A204.1 (cell line): ENCODE data around the gene ULK1.

Experiments
- FAIRE-seq: peaks from 2 replicates; lab custom pipeline; 2012; peaks lifted over from hg19 to GRCh38; lab: Jason Lieb, UNC

Gene ULK1

GRCh38 chr12:131892711-131893604, 1.5 kb upstream of the ULK1 start:
- no peak for FAIRE-seq

- no peak for FAIRE-seq
Measured at GRCh38 chr12:131893605-131894312, 663 bp upstream of the ULK1 start.

DNA sequence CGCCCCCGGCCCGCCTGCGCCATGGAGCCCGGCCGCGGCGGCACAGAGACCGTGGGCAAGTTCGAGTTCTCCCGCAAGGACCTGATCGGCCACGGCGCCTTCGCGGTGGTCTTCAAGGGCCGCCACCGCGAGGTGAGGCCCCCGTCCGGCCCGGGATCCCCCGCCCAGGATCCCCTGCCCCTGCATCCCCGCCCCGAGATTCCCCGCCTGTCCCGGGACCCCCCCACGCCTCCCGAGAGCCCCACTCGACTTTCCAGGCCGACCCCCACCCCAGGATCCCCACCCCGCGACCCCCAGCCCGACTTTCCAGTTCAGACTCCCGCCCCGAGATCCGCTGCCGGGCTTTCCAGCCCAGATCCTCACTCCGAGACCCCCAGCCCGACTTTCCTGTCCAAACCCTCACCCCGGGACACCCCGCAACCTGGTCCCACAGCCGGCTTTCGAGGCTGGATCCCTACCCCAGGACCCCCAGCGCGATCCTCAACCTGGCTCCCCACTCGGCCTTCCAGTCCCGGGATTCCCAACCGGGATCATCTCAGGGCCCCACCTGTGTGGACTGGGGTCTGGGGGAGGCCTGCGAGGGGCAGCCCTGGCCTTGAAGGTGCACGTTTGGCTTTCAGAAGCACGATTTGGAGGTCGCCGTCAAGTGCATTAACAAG, 688 bp downstream of the ULK1 start:
- FAIRE-seq = no peak

- FAIRE-seq = no peak
Measured at GRCh38 chr12:131895640-131896079, 1.2 kb downstream of the ULK1 start.

GRCh38 chr12:131896080-131896810, 1.8 kb downstream of the ULK1 start:
- FAIRE-seq = no peak

GRCh38 chr12:131896811-131897270, 2.4 kb downstream of the ULK1 start:
- no peak for FAIRE-seq

DNA sequence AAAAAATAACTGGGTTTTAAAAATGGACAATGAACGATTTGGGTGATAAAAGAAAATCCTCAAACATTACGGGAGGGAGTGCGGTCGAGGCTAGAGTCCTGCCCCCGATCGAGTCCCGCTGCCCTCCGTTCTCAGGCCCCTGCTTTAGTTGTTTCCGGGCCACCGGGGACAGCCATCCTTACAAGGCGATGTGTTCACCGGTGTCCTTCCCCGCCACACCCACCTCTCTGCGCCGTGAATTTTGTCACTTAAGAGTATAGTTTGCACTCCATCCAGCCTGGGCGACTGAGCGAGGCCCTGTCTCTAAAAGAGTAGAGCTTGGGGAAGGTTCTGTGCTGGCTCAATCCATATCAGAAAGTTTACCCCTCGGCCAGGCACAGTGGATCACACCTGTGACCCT, 2.9 kb downstream of the ULK1 start:
- FAIRE-seq = no peak

DNA sequence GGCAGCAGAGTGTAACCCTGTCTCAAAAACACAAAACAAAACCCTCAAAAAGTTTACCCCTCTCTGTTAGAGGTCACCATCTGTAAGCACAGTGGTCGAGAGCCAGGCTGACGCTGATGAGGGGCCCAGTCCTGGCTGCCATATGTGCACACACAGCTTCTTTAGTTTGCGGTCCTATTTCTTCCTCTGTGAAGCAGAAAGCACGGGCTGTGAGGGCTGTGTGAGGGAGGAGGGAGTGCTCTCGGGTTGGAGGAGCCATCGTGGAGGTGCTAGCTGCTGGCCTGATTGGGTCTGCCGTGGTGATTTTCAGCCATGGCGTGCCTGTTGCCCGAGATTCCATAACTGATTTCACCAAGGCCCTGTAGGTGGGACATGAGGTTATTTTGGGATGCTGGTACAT, 3.5 kb downstream of the ULK1 start:
- no peak for FAIRE-seq

DNA sequence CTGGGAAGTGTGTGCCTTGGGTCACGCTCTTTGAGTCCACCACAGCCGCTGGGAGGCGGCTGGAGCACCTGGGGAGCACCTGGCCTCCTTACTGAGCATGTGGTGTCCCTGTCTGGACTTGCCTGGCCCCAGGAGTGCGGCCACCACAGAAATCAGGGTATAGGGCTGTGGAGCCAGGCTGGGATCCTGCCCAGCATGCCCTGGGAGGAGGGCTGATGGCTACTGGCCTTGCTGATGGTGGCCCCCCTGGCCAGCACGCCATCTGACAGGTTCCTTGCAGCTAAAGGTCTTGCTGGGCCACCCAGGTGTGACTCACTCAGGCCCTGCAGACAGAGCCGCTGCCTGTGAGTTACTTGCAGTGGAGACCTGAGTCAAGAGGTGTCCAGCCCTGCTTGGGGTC, 6.0 kb downstream of the ULK1 start:
- no peak for FAIRE-seq

DNA sequence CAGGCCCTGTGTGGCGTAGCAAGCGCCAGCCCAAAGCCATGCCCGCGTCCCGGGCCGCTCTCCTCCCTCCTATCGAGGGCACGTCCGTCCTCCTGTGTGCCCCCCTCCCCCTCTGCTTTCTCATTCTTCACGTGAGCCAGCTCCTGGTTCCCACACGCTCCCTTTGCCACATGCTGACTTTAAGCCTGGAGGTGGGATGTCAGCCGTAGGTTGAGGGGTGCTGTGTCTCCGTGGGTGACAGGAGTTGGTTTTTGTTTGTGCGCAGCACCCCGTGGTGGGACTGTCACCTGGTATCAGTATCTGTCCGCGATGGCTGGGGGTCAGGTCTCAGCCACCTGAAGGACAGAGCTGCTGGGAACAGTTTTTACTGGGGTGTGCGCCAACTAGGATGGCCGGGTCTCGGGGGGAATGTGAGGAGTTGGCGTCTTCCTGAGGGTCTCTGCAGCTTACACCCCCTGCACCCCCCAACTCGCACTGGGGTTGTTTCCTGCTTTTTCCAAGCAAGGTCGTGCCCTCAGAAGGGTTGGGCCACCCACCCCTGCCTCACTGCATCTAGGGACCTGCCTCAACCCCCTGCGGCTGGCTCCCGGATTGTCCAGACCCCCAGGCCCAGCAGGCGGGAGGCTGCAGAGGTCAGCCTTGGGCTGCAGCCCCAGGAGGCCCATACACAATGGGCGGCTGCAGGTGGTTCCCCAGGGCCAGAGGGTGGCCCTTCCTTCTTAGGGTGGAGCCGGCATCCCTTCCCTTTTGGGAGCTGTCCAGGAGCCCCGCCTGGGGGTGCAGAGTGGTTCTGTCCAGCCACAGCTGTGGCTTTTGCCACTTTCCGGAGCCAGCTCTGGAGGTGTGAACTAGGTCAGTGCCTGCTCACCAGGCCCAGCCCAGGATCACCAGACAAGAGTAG, 7.3 kb downstream of the ULK1 start:
- no peak for FAIRE-seq

DNA sequence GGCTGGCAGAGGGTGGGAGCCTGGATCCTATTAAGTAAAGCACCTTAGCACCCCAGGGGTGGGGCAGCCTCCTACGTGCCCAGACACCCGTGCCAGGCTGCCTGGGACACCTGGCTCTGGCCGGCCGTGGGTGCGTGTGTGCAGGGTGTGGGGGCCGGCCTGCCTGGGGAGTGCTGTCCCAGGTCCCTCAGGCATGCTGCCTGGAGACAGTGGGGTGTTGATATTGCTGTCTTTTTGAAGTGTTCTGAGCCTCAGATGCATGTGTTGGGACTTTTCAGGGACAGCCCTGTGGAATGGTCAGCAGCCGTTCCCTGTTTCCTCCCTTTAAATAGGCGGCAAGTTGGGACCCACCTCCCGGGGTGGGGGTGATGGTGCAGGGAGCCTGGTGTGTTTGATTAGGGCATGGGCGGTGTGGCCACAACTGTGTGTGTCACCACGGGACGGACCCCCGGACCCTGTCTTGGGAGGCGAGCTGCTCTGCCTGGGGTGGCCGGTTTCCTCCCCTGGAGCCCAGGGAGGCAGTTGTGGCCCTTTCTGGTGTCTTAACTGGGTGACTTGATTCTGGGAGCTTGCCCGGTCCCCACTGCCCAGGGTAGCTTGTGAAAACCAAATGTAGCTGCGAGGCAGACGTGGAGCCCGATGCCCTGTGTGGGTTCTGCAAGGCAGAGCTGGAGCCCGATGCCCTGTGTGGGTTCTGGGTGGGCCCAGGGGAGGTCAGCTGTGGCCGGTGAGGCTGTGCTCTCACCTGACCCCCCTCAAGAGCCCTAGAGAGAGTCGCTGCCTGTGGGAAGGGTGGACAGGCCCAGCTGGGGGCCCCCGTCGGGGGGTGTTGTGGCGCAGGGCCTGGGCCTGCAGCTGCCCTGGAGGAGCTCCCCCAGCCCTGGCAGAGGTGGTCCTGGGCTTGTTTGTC, 8.2 kb downstream of the ULK1 start:
- FAIRE-seq = no peak

- no peak for FAIRE-seq
Measured at GRCh38 chr12:131903270-131904255, 9.1 kb downstream of the ULK1 start.

GRCh38 chr12:131904346-131904745, 9.9 kb downstream of the ULK1 start:
- FAIRE-seq = no peak

GRCh38 chr12:131905081-131905629, 10.7 kb downstream of the ULK1 start:
- FAIRE-seq = no peak

- FAIRE-seq = no peak
Measured at GRCh38 chr12:131905630-131906091, 11.2 kb downstream of the ULK1 start.

- no peak for FAIRE-seq
Measured at GRCh38 chr12:131907379-131908091, 13.1 kb downstream of the ULK1 start.
